ENCODE results near the gene B4GALNT3.
"Not testable (repeated sequence)": the region's sequence is repeated elsewhere in the genome, so short reads cannot be mapped to it uniquely, and the experiment has no call there.

B4GALNT3 gene

DNA sequence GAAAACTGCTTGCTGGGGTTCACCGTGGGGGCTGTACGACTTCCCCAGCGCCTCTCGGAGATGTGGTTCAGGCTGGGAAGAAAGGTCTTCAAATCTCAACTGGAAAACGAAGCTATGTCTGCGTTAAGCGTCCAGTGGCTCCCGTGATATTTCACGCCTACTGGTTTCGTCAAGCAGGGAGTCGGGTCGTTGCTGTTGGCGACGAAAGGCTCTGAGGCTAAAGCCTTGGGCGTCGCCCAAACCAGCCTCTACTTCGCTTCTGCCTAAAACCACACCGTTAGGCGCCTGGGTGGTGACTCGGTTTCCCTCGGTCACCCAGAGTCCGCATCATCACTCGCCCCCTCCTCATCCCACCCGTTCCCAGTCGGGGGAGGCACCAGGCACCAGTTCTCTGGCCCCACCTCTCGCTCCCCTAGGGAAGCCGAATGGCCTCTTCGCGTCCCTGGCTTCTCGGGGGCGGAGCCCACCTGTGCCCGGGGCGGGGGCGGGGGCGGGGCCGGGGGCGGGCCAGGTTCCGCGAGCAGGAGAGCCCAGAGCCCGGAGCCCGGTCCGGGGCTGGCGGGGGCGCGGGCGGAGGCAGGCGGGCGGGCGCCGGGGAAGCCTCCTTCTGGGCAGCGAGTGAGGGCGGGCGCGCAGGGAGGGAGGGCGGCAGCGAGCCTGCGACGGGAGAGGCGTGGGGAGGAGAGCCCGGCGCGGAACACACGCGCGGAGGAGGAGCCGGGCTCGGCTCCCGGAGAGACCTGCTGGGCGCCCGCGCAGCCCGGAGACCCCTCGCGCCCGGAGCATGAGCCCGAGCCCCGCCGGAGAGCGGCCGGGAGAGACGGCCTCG, at the start of gene B4GALNT3:
TSS of gene B4GALNT3 (plus strand) at position 510 of the 829 bp plus-strand sequence. CDS start 438 bp downstream, outside the sequence.
- DNase-seq (ENCODE audit: low read depth in 2 of 2), result no peak

DNA sequence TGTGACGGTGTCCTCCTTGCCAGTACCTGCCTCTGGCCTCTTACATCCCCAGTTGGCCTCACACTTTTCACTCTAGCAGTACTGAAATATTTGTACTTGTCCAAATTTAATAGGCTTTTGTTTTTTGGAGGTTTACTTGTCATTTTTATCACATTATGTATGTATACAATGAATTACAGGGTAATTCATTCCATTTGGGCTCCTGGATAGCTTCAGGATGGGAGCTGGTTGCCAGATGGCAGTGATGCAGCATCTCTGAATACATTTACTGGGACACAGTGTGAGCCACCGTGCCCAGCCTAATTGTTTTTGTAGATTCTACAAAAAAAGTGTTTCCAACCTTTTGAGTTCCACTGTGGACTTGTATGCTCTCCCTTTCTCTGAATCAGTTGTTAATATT, 44.9 kb upstream of the B4GALNT3 start:
- DNase-seq (ENCODE audit: low read depth in 2 of 2), result no peak

DNA sequence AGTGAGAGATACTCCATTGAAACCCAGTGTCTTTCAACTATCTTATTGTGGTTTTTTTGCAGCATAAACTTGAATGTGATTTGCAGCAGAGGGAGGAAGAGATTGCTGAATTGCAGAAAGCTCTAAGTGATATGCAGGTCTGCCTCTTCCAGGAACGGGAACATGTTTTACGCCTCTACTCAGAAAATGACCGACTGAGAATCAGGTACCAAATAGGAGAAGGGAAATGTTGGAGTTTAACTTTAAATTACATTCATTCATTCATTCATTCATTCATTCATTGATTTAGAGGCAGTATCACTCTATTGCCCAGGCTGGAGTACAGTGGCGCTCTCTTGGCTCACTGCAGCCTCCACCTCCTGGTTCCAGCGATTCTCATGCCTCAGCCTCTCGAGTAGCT, 41.3 kb upstream of the B4GALNT3 start:
- DNase-seq (ENCODE audit: low read depth in 2 of 2), result no peak

DNA sequence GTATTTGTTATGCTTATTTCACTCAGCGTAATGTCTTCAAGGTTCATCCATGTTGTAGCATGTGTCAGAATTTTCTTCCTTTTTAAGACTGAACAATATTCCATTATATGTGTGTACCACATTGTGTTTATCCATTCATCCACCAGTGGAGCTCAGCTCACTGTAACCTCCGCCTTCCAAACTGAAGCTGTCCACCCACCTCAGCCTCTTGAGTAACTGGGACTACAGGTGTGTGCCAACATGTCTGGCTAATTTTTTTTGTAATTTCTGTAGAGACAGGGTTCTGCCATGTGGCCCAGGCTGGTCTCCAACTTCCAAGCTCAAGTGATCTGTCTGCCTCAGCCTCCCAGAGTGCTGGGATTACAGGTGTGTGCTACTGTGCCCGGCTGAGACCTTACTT, 37.2 kb upstream of the B4GALNT3 start:
- DNase-seq (ENCODE audit: low read depth in 2 of 2), result no peak

DNA sequence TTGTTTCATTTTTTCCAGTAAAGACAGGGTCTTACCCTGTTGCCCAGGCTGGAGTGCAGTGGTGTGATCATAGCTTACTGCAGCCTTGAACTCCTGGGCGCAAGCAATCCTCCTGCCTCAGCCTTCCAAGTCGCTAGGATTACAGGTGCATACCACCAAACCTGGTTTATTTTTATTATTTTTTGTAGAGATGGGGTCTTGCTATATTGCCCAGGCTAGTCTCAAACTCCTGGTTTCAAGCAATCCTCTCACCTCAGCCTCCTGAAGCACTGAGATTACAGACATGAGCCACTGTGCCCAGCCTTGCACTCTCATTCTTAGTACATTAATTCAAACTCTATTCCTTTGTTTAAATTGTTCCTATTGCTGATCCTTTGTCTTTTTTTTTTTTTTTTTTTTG, 24.0 kb upstream of the B4GALNT3 start:
- not testable (repeated sequence) for DNase-seq (ENCODE audit: low read depth in 2 of 2)

DNA sequence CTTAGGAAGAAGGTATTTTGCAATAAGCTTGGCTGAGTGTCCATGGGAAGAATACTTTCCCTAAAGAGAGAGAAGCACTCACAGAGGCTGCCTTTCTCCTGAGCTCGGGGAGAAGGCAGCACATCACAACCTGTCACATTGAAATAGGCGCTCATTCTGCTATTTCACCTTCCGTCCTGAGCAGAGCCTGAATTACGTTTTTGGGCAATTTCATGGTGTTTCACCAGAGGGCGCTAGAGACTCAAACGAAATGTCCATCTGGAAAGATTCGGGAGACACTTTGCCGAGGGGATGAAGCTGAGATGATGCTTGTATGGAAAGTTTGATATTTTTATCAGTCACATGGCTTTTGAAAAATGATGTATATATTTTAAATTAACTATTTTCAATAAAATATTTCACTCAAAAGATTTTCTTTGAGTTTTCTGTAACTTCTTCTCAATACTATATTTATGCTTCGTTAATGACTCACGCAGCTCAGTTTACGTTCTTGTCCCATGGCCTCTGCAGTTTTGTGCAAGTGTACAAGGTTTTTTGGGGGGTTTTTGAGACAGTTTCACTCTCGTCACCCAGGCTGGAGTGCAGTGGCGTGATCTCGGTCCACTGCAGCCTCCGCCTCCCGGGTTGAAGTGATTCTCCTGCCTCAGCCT, 17.4 kb upstream of the B4GALNT3 start:
- DNase-seq (ENCODE audit: low read depth in 2 of 2), result no peak

DNA sequence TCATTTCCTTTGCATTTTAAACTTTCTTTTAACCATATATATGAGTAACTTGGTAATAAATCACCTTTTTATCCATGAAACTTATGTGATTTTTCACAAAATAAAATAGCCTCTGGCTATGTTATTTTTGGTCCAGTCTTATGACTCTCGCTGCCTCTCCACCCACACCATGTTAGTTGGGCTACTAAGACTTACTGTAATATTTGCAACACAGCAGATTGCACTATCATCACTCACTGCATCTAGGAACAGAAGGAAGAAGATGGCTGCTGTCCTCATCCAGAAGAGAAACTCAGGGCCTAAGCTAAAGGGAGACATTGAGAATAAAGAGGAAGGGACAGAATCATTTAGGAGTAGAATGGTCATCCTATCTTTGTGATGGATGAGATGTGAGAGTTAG, 12.6 kb upstream of the B4GALNT3 start:
- no peak for DNase-seq (ENCODE audit: low read depth in 2 of 2)

DNA sequence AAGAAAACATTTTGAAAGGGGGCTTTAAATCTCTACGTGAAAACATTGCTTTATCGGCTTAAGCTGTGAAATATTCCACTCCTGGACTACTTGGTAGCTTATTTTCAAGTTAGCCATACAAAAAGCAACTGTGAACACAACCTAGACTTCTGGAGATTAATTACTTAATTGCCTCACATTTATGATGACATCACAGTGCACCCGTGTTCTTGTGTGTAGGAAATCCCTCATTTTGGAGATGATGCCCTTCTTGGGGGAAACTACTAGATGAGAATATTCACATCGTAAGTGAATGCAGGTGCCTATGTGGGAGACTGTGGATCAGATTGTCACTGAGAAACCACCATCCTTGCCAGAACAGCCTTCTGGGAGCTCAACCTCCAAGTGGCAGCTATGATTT, 10.5 kb upstream of the B4GALNT3 start:
- no peak for DNase-seq (ENCODE audit: low read depth in 2 of 2)

DNA sequence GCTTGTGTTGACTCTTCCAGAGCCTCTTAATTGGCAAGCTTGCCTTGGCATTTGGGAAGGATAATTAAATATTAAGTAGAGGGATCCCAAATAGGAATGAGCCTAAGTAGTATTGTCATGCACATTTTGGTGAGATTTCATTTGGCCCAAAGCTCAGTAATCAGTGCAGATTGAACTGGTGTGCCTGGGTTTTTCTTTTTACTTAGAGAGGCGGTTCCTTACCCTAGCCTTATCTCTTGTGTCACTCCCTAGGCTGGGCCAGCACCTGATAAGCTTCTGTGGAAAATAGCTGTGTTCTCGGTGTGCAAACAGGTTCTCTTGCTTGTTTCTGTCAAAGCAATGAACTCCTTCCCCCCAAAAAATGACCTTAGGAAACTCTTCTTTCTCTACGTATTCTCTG, 9.3 kb upstream of the B4GALNT3 start:
- DNase-seq (ENCODE audit: low read depth in 2 of 2), result no peak

DNA sequence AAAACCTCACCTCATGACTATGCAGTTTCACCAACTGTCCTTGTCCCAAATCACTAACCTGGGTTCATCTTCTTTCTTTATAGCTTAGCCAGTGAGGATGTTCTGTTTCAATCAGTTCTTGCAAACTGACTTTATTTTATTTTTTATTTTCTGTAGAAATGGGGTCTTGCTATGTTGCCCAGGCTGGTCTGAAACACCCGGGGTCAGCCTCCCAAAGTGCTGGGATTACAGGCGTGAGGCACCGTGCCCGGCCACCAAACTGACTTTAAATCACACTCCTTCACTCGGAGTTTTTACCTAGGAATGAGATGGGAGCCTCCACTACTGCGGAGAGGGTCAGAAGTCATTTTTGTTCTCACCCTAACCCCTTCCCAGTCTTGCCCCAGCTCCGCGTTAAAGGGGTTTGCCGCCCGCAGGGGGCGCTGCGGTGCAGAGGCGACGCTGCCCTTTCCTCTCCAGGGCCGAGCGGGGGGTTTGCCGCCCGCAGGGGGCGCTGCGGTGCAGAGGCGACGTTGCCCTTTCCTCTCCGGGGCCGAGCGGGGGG, 7.0 kb upstream of the B4GALNT3 start:
- DNase-seq (ENCODE audit: low read depth in 2 of 2), result peak; percentile 65 to 80

DNA sequence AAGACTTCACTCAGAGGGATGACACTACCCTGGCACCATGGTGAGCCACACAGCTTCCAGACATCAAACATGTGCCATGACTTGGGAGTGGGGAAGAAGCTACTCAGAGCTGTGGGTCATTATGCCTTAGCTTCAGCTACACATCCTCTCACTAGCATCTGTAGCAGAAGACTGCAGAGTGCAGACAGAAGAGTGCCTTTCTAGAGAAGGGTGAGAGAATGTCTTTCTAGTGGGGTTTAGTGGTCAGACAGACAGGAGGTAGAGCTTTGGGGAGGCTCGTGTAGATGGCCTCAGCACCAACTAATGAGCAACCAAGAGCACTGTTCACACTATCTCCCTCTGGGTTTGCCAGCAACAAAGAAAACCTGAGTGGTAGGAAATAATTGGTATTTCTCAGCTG, 4.9 kb upstream of the B4GALNT3 start:
- no peak for DNase-seq (ENCODE audit: low read depth in 2 of 2)

DNA sequence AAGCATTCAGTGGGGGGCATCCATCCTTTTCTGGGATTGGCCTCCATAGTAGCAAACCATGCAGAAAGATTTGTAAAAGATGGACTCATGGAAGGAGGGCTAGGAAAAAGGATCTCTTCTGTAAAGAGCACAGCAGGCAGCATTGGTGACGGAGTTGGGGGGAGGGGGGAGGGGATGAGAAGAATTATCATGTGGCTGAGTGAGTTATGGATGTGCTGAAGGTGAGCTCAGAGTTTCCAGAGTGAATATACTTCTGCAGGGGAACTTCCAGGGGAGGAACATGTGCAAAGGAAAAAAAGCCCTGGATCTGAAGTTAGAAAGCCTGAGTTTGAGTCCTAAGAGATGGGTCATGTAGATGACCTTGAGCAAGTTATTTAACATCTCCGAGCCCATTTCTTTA, 3.9 kb upstream of the B4GALNT3 start:
- no peak for DNase-seq (ENCODE audit: low read depth in 2 of 2)

DNA sequence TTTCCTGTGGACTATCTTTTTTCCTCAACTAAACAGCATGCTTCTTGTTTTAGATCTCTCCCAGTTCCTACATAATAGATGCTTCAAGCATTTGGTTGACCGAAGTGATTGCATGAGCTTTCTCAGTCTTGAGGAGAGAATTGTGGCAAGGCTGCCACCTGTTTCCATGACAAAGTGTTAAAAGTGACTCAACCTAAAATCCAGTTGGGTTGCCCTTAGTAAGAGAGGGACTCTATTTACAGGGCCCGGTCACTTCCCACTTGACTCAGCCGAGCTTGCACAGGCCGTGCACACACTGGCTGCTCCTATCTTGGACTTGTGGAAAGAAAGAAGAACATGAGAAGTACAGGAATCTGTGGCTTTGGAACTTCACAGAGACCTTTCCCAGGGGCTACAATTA, 2.1 kb upstream of the B4GALNT3 start:
- DNase-seq (ENCODE audit: low read depth in 2 of 2), result no peak

DNA sequence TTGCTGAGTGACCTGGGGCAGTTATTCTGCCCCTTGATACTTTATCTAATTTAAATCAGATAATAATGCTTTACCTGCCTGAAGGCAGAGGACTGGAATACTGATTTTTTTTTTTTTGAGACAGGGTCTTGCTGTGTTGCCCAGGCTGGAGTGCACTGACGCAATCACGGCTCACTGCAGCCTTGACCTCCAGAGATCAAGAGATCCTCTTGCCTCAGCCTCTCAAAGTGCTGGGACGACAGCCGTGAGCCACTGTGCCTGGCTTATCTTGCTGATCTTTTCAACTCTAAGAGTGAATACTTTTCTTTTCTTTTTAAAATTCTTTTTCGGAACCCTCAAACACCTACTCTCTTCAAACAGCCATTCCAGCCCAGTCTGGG, 699 bp upstream of the B4GALNT3 start:
- no peak for DNase-seq (ENCODE audit: low read depth in 2 of 2)

DNA sequence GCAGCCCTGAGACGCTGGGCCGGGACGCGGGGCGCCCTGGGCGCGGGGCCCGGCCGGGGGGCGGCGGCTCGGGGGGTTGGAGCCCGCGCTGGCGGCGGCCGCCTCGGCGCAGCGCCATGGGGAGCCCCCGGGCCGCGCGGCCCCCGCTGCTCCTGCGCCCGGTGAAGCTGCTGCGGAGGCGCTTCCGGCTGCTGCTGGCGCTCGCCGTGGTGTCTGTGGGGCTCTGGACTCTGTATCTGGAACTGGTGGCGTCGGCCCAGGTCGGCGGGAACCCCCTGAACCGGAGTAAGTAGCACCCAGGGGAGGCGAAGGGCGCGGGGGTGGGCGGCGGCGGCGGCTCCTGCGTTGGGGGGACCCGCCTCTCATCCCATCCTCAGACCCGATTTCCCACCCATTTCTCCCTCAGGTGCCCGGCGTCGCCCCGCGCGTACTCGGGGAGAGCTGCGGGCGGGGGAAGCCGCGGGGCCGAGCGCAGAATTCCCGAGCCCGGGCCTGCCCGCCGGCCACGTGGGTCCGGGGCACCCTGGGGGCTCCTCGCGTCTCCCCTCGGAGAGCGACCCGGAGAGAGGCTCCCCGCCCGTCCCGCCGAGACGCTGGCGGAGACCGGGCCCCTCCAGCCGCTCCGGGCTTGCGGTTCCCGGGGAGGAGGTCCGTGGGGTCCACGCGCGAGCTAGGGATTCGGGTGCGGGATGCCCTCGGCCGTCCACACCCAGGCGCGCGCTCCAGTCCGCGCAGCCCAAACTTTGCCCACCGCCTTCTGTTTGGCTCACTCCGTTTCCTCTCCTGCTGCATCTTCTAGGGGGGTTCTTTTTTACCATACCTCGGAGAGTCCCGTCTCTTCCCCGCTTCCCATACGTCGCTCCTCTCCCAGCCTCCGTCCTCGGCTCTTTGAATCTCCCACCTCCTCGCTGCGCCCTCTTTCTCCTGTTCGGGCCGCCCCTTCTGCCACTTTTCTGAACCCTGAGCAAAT, 807 bp downstream of the B4GALNT3 start:
- no peak for DNase-seq (ENCODE audit: low read depth in 2 of 2)

DNA sequence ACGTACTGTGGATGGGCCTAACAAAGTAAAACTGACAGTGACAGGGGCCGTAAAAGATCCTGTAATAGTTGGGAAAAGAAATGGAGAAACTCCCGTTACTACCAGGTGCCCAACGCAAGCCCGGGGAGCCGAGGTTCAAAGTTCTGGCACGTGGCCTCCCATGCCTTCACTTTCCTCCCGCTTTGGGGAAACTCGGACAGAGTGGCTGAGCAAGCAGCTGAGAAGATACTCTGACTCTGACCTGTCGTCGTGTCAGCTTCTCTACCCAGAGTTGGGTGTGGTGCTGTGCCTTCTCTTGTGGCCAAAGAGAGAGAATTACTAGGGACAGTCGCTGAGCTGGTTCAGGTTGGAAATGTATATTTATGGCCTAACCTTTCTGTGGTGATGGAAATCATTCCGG, 1.7 kb downstream of the B4GALNT3 start:
- no peak for DNase-seq (ENCODE audit: low read depth in 2 of 2)

DNA sequence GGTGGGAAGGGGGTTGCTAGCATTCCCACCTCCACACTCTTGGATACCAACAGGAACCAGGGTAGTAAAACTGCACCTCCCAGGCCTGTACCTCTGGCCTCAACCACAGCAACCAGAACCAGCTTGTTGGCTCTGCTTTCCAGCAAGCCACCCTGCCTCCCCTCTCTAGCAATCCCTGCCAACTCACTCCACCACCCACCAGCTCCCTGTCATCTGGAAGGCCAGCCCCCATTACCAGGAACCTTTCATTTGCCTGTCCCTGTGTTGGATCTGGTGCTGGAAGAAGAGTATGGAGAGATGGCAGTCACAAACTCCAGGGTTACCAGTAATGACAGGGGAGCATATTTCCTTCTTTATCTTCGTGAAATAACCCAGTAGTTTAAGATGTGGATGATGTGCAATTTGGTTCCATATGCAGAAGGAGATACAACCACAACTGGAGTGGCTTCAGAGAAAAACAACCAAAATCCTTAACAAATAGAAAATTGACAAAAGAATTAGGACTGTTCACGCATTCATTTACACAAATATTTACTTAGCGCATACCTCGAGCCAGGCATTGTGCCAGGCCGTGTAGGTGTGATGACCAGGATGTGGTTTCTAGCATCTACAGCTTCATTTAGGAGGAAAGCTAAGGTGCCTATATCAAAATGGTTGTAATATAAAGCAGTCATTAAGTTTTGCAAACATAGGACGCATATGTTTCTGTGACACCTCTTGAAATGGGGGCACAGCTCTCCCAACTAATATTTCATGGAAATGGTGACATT, 3.4 kb downstream of the B4GALNT3 start:
- DNase-seq (ENCODE audit: low read depth in 2 of 2), result no peak

DNA sequence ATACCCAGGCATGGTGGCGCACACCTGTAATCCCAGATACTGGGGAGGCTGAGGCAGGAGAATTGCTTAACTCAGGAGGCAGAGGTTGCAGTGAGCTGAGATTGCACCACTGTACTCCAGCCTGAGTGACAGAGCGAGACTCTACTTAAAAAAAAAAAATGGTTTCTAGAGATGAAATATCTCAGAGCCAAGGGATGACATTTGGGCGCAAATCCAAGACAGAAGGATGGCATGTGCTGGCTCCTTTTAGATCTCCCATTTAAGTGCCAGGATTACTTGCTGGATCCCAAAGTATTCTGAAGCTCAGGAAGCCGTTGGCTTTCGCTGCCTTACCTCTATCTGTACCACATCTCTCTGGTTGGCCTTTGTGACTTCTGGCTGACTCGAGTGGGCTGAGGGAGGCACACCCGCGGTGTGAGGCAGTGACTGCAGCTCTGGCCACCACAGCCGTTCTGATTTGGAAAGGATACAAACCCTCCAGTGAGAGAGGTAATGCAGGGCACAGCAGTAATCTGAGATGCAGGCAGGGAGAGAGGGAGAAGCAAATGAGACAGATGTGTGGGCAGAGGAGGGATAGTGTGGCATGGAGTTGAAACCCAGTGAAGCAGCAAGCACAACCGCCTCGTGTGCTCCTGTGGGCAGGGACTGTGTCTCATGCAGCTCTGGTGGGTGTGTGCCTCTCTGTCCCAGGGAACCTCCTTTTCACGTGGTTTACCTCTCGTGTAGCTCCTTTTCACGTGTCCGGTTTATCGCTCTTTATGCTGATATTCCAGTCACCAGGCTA, 4.9 kb downstream of the B4GALNT3 start:
- no peak for DNase-seq (ENCODE audit: low read depth in 2 of 2)

DNA sequence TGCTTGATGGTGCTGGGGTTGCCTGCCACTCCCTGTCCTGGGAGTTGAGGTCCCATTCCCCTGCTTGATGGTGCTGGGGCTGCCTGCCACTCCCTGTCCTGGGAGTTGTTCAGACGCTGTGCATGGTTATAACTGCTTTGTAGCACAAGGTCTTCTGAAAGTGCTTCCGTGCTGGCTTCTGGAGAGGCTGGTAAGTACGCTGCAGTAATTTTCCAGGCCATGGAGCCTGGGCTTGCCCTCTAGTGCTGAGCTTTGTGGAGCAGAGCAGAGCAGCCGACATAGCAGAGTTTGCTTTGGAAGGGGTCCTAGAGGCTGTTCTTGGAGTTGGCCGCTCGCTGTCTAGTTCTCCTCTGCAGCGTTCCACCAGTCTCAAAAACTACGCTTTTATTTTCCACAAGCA, 6.3 kb downstream of the B4GALNT3 start:
- no peak for DNase-seq (ENCODE audit: low read depth in 2 of 2)

DNA sequence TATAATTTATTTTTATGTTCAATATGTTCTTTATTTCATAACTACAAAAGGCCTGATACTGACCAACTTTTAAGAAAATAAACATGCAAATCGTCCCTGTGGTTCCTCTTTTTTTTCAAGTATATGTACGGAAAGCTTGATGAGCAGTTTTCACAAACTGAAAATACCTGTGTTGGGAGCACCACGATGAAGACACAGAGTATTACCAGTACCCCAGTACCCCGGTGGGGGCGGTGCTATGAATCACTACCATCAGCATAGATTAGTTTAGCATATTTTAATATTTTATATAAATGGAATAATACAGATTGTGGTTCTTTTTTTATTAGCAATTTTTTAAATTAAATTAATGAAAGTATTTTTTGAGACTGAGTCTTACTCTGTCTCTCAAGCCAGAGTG, 7.0 kb downstream of the B4GALNT3 start:
- no peak for DNase-seq (ENCODE audit: low read depth in 2 of 2)

All from stimulated activated CD8-positive, alpha-beta memory T cell treated with anti-CD3 and anti-CD28 coated beads, Interleukin-2, amount 100 ng/mL, for 48 hours (primary cell).